Adrenal gland (tissue), 19 donors: ENCODE results near the gene WASL. TPM values are rescaled to one million over a fixed set of nuclear protein-coding genes. Genes with fewer than 3 reads are reported as not detected.

Experiments
- DNase-seq, 7 donors: peaks; one replicate each; pipeline ENCODE4 v3.0.0-alpha.2; 2019 to 2020
- H3K27ac ChIP-seq, 5 donors: fragments of 200-600 bp; sonication (generic) in 4 of 5; 1 replicate in 3 of 5; 2 replicates in 2 of 5; pipeline versions ENCODE4 v1.5.1 to v1.8.0; 2016 to 2020; ENCODE audit warnings: mild to moderate bottlenecking in 1 of 5
- H3K27me3 ChIP-seq: fragments of 200-600 bp; 2 replicates; pipeline ENCODE4 v1.8.0; 2021
- H3K36me3 ChIP-seq, 2 donors: fragments of 200-600 bp; replicated peaks in 1 of 2; 1 replicate in 1 of 2; 2 replicates in 1 of 2; pipeline versions ENCODE4 v1.5.1 to v1.8.0; 2018 to 2022
- H3K4me1 ChIP-seq, 2 donors: fragments of 200-600 bp; replicated peaks in 1 of 2; 1 replicate in 1 of 2; 2 replicates in 1 of 2; pipeline versions ENCODE4 v1.5.1 to v1.8.0; 2018 to 2021
- H3K4me3 ChIP-seq, 4 donors: fragments of 200-600 bp; sonication (generic) in 3 of 4; one replicate each; pipeline ENCODE4 v1.5.1; 2016 to 2018
- H3K9me3 ChIP-seq, 3 donors: fragments of 200-600 bp; sonication (generic) in 1 of 3; replicated peaks in 1 of 3; 1 replicate in 2 of 3; 2 replicates in 1 of 3; pipeline versions ENCODE4 v1.5.1 to v1.8.0; 2016 to 2021
- CTCF ChIP-seq, 6 experiments: fragments of 450-650 bp in 4 of 6; fragments of 200-600 bp in 2 of 6; sonication (generic) in 1 of 6; IDR thresholded peaks; 1 replicate in 5 of 6; 2 replicates in 1 of 6; pipeline versions ENCODE4 v1.5.1 to v1.8.0; 2016 to 2021; ENCODE audit warnings: antibody characterized with exemption in 6 of 6, mild to moderate bottlenecking in 2 of 6, moderate library complexity in 1 of 6
- POLR2A ChIP-seq, 2 donors: fragments of 450-650 bp; IDR thresholded peaks; one replicate each; pipeline ENCODE4 v1.6.1; 2017; ENCODE audit warnings: antibody characterized with exemption in 2 of 2, mild to moderate bottlenecking in 2 of 2, moderate library complexity in 1 of 2
- WGBS, 4 donors: extraction: QIAGEN DNeasy Blood & Tissue Kit in 2 of 4; methylation state at CpG; one replicate each; pipeline versions ENCODE4 v1.1.5 to v1.1.7; 2013 to 2017; 5-methylcytosine and 5-hydroxymethylcytosine counted together
- intact Hi-C, 2 donors: fragments of 100-400 bp; cut with DNase I; formaldehyde crosslinking; loops; one replicate each; pipeline versions ENCODE4 v1.14.1 to v1.15.0; 2022 to 2023
- long read RNA-seq, 10 donors: library from polyadenylated mRNA in 3 of 10; unstranded in 2 of 10; stranded (forward) in 1 of 10; transcript quantifications; one replicate each; pipeline ENCODE4 v2.0.0 and lab custom pipeline, GENCODE V29; 2021 to 2026
- polyA plus RNA-seq, 3 donors: library from polyadenylated mRNA; stranded (reverse); fragments of 200-250 nt in 2 of 3; fragments of 350-450 nt in 1 of 3; fragmentation: Illumina TruSeq in 1 of 3; extraction: RNeasy Lipid Tissue Mini Kit (QIAGEN cat#74804) in 1 of 3; gene quantifications; one replicate each; pipeline ENCODE4 v1.2.3, GENCODE V29; 2013 to 2014
- total RNA-seq, 9 donors: library from RNA; depleted of rRNA in 4 of 9; stranded (reverse); fragments of >200 nt in 4 of 9; fragments of 120-200 nt in 1 of 9; fragmentation: NEBNext Ultra II Directional in 1 of 9; extraction: Animal tissue kit (Norgen Biotek cat#: 25700) in 1 of 9; gene quantifications; one replicate each; pipeline versions ENCODE4 v1.1.0 to v1.2.4, GENCODE V29; 2013 to 2023
- donor health status: healthy with polysubstance abuse.
- donor health status: Bipolar disorder and iron deficiency.
- donor health status: DM: yes; HTN: yes; CAD: no.
- donor health status: DM: no; HTN: no; CAD: no.
- donor health status: DM: no; HTN: no; CAD: no.
- donor health status: DM: yes; HTN: yes; CAD: no.

WASL gene
- total RNA-seq (10 to 100 TPM; 16.4 to 52.1 (median 34.4) TPM), polyA plus RNA-seq (10 to 100 TPM; 12.2 to 44.0 (median 17.9) TPM)
- long read RNA-seq, donor 1, partial matches to known transcripts, result 6 of 6 reads
- long read RNA-seq, donor 1, other reads (novel, unspliced or antisense), result 0 of 6 reads
- long read RNA-seq, donor 2, full-length matches to known transcripts, result 3 of 17 reads
- long read RNA-seq, donor 2, partial matches to known transcripts, result 14 of 17 reads
- long read RNA-seq, donor 2, other reads (novel, unspliced or antisense), result 0 of 17 reads
- long read RNA-seq, donor 3, full-length matches to known transcripts, result 2 of 2 reads
- long read RNA-seq, donor 3, partial matches to known transcripts, result 0 of 2 reads
- long read RNA-seq, donor 3, other reads (novel, unspliced or antisense), result 0 of 2 reads
- long read RNA-seq, donor 4, partial matches to known transcripts, result 25 of 30 reads
- long read RNA-seq, donor 4, other reads (novel, unspliced or antisense), result 5 of 30 reads
- long read RNA-seq, donor 5, full-length matches to known transcripts, result 10 of 19 reads
- long read RNA-seq, donor 5, partial matches to known transcripts, result 9 of 19 reads
- long read RNA-seq, donor 5, other reads (novel, unspliced or antisense), result 0 of 19 reads
- long read RNA-seq, donor 6, partial matches to known transcripts, result 20 of 26 reads
- long read RNA-seq, donor 6, other reads (novel, unspliced or antisense), result 6 of 26 reads
- long read RNA-seq, donor 7, full-length matches to known transcripts, result 3 of 3 reads
- long read RNA-seq, donor 7, partial matches to known transcripts, result 0 of 3 reads
- long read RNA-seq, donor 7, other reads (novel, unspliced or antisense), result 0 of 3 reads
- long read RNA-seq, donor 8, full-length matches to known transcripts, result 3 of 16 reads
- long read RNA-seq, donor 8, partial matches to known transcripts, result 13 of 16 reads
- long read RNA-seq, donor 8, other reads (novel, unspliced or antisense), result 0 of 16 reads
- long read RNA-seq, donor 9, full-length matches to known transcripts, result 3 of 9 reads
- long read RNA-seq, donor 9, partial matches to known transcripts, result 6 of 9 reads
- long read RNA-seq, donor 9, other reads (novel, unspliced or antisense), result 0 of 9 reads
- long read RNA-seq, donor 10, result 0 reads

GRCh38 chr7:123748734-123749536, at the start of gene WASL:
WASL (minus strand) TSS chr7:123749003; CDS start chr7:123748734, 269 bp downstream.
- intact Hi-C loops, result no loop called here
- TF ChIP-seq POLR2A (IDR thresholded peaks at IDR 0.05) (peak; percentile 94 to 98), CTCF (IDR thresholded peaks at IDR 0.05) (peak in 1 of 6 experiments; percentile 26)
- H3K27ac ChIP-seq, result peak within 1 kb of the TSS; percentile 88 to 99 (median 98)
- H3K4me3 ChIP-seq, result peak within 1 kb of the TSS; percentile 19 to 95 (median 78)
- peak; percentile 92 to 96 (median 94) for DNase-seq
- H3K9me3 ChIP-seq, result no peaks in the 10 kb centered on the region
- no peaks in the 10 kb centered on the region for H3K36me3 ChIP-seq
- peaks cover 24 to 63% of the 10 kb centered on the region in 2 donors for H3K4me1 ChIP-seq
- no peaks in the 10 kb centered on the region for H3K27me3 ChIP-seq
- WGBS, 4 donors, result 0% methylated on average over 25 to 93 of the region's 93 CpGs

- TF ChIP-seq CTCF (IDR thresholded peaks at IDR 0.05) (peak; percentile 40 to 67 (median 60)), POLR2A (IDR thresholded peaks at IDR 0.05) (no peak)
- DNase-seq, result no peak
- 41 to 48% (median 43%) methylated on average over 2 of the region's 2 CpGs for WGBS, 4 donors
- H3K27ac ChIP-seq, result no peak overlapping the region
- intact Hi-C loops, result loop anchor here in 1 of 2 donors (5.0 kb wide), 1 partner anchor 64 kb away; no protein-coding TSS in a partner anchor
- no peaks in the 10 kb centered on the region for H3K9me3 ChIP-seq
- H3K4me3 ChIP-seq, result no peak overlapping the region
- H3K27me3 ChIP-seq, result no peaks in the 10 kb centered on the region
- no peaks in the 10 kb centered on the region for H3K36me3 ChIP-seq
- H3K4me1 ChIP-seq, result no peaks in the 10 kb centered on the region
These were observed 49.1 kb upstream of the WASL start for GRCh38 chr7:123797673-123798531.

DNA sequence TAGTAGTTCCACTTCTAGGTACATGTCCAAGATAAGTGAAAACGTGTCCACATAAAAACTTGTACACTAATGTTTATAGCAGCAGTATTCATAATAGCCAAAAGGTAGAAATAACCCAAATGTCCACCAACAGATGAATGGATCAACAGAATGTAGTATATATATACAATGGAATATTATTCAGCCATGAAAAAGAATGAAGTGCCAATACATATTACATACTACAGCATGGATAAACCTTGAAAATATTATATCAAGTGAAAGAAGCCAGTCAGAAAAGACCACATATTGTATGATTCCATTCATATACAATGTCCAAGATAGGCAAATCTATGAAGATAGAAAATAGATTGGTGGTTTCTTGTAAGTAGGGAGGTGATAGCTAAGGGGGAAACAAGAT, 47.8 kb upstream of the WASL start:
- H3K4me3 ChIP-seq, result no peak overlapping the region
- DNase-seq, result no peak
- H3K4me1 ChIP-seq, result no peaks in the 10 kb centered on the region
- H3K9me3 ChIP-seq, result no peaks in the 10 kb centered on the region
- intact Hi-C loops, result loop anchor here in 1 of 2 donors (5.0 kb wide), 1 partner anchor 66 kb away; no protein-coding TSS in a partner anchor
- no peaks in the 10 kb centered on the region for H3K27me3 ChIP-seq
- WGBS, 4 donors, result 72 to 94% (median 78%) methylated on average over 1 of the region's 1 CpG
- H3K27ac ChIP-seq, result no peak overlapping the region
- H3K36me3 ChIP-seq, result no peaks in the 10 kb centered on the region
- TF ChIP-seq CTCF (IDR thresholded peaks at IDR 0.05), result no peak
- no peak for TF ChIP-seq POLR2A (IDR thresholded peaks at IDR 0.05)
